Measurements from ENCODE around the gene RNF180.
A peak's percentile ranks its signal among the peaks of the same experiment; 100 is the strongest.

Gene RNF180

GRCh38 chr5:64292611-64293215, 127.1 kb downstream of the RNF180 start:
- no peak overlapping the region for H3K4me3 ChIP-seq (ENCODE audit: control insufficient read depth, low read depth, low read length)
- DNase-seq (ENCODE audit: low read depth): no peak
- TF ChIP-seq, protein P1, sequence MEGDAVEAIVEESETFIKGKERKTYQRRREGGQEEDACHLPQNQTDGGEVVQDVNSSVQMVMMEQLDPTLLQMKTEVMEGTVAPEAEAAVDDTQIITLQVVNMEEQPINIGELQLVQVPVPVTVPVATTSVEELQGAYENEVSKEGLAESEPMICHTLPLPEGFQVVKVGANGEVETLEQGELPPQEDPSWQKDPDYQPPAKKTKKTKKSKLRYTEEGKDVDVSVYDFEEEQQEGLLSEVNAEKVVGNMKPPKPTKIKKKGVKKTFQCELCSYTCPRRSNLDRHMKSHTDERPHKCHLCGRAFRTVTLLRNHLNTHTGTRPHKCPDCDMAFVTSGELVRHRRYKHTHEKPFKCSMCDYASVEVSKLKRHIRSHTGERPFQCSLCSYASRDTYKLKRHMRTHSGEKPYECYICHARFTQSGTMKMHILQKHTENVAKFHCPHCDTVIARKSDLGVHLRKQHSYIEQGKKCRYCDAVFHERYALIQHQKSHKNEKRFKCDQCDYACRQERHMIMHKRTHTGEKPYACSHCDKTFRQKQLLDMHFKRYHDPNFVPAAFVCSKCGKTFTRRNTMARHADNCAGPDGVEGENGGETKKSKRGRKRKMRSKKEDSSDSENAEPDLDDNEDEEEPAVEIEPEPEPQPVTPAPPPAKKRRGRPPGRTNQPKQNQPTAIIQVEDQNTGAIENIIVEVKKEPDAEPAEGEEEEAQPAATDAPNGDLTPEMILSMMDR (conservative IDR thresholded peaks at IDR 0.05; ENCODE audit: control insufficient read depth, insufficient read depth, low read depth, low read length): no peak

DNA sequence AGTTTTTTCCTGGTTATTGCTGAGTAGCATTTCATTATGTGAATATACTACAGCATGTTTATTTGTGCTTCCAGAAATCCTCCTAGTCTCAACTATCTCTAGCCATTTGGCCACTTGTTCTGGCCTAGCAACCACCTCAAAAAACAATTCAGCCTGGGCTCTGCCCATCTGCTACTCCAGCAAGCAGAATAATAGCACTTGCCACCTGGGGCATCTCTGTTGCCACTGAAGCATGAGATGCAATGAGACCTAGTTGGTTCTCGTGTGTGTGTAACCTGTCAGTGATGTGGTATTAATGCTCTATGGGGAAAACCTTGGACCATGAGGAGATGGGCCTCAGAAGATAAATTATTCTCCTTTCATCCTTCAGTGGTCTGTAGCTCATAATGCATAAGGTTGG, 129.5 kb downstream of the RNF180 start:
- H3K4me3 ChIP-seq (ENCODE audit: control insufficient read depth, low read depth, low read length): no peak overlapping the region
- no peak for DNase-seq (ENCODE audit: low read depth)
- TF ChIP-seq, protein P1 (conservative IDR thresholded peaks at IDR 0.05; ENCODE audit: control insufficient read depth, insufficient read depth, low read depth, low read length): no peak

DNA sequence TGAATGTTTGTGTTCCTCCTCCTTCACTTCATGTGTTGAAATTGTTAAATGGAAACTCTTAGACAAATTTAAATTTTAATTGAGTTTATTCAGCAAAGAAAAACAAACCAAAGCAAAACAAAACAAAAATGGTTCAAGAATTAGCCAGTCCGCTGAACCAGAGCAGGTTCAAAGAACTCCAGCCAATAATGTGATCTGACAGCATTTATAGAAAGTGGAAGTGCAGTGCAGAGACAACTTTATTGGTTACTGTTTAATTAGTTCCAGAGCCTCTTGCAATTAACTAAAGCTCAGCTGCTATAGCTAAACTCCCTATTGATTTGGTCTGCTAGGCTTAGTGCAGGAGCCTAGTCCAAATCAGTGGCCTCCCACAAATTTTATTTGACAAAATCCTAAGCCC, 132.9 kb downstream of the RNF180 start:
- no peak for DNase-seq (ENCODE audit: low read depth)
- TF ChIP-seq, protein P1 (conservative IDR thresholded peaks at IDR 0.05; ENCODE audit: control insufficient read depth, insufficient read depth, low read depth, low read length): no peak
- H3K4me3 ChIP-seq (ENCODE audit: control insufficient read depth, low read depth, low read length): no peak overlapping the region

GRCh38 chr5:64299805-64300204, 134.2 kb downstream of the RNF180 start:
- peak; percentile 12 for DNase-seq (ENCODE audit: low read depth)
- TF ChIP-seq, protein P1 (conservative IDR thresholded peaks at IDR 0.05; ENCODE audit: control insufficient read depth, insufficient read depth, low read depth, low read length): no peak
- H3K4me3 ChIP-seq (ENCODE audit: control insufficient read depth, low read depth, low read length): no peak overlapping the region

- TF ChIP-seq, protein P1 (conservative IDR thresholded peaks at IDR 0.05; ENCODE audit: control insufficient read depth, insufficient read depth, low read depth, low read length): no peak
- peak; percentile 17 for DNase-seq (ENCODE audit: low read depth)
- H3K4me3 ChIP-seq (ENCODE audit: control insufficient read depth, low read depth, low read length): no peak overlapping the region
Observed at GRCh38 chr5:64301566-64301965, 135.9 kb downstream of the RNF180 start.

GRCh38 chr5:64308135-64308534, 142.5 kb downstream of the RNF180 start:
- DNase-seq (ENCODE audit: low read depth): no peak
- H3K4me3 ChIP-seq (ENCODE audit: control insufficient read depth, low read depth, low read length): no peak overlapping the region
- TF ChIP-seq, protein P1 (conservative IDR thresholded peaks at IDR 0.05; ENCODE audit: control insufficient read depth, insufficient read depth, low read depth, low read length): no peak

DNA sequence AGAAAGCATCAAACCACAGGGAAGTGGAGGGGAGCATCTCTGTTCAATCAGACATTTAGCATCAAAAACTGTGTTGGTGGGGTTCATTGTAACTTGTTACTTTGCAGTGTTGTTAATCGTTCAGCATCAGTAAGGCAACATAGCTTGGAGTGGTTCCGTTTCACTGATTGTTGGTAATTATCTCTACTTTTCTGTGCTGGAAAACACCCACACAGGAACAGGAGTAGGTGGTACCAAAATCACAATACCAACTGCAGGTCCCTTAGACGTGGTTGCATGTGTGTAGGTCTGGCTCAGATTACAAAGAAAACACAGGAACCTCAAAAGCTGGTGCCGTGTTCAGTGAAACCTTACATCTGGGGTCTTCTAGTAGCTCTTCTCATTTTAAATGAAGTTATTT, 146.8 kb downstream of the RNF180 start:
- no peak for DNase-seq (ENCODE audit: low read depth)
- no peak overlapping the region for H3K4me3 ChIP-seq (ENCODE audit: control insufficient read depth, low read depth, low read length)
- TF ChIP-seq, protein P1 (conservative IDR thresholded peaks at IDR 0.05; ENCODE audit: control insufficient read depth, insufficient read depth, low read depth, low read length): no peak

All from fibroblast of mammary gland (primary cell).